ENCODE results near the gene DEGS2.

- TF ChIP-seq, protein P1, sequence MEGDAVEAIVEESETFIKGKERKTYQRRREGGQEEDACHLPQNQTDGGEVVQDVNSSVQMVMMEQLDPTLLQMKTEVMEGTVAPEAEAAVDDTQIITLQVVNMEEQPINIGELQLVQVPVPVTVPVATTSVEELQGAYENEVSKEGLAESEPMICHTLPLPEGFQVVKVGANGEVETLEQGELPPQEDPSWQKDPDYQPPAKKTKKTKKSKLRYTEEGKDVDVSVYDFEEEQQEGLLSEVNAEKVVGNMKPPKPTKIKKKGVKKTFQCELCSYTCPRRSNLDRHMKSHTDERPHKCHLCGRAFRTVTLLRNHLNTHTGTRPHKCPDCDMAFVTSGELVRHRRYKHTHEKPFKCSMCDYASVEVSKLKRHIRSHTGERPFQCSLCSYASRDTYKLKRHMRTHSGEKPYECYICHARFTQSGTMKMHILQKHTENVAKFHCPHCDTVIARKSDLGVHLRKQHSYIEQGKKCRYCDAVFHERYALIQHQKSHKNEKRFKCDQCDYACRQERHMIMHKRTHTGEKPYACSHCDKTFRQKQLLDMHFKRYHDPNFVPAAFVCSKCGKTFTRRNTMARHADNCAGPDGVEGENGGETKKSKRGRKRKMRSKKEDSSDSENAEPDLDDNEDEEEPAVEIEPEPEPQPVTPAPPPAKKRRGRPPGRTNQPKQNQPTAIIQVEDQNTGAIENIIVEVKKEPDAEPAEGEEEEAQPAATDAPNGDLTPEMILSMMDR (conservative IDR thresholded peaks at IDR 0.05), result no peak
- TF ChIP-seq ZFX (IDR thresholded peaks at IDR 0.05), result no peak
Measured at GRCh38 chr14:100138082-100138787, 21.2 kb downstream of the DEGS2 start.
